K562 (cell line): Measurements from ENCODE around the gene CREB3L1. TPM values are rescaled to one million over a fixed set of nuclear protein-coding genes. Genes with fewer than 3 reads are reported as not detected.

Source experiments
- ATF1 ChIP-seq, 2 experiments: fragments of 450-650 bp in 1 of 2; IDR thresholded peaks; 2 replicates each; pipeline ENCODE4 v1.6.1; 2016; ENCODE audit warnings: missing compliant biosample characterization in 1 of 2, missing genetic modification characterization in 1 of 2
- ATF4 ChIP-seq: fragments of 450-650 bp; formaldehyde crosslinking; IDR thresholded peaks from 2 replicates; pipeline ENCODE4 v1.4.0; 2022; ENCODE audit warnings: mild to moderate bottlenecking, moderate library complexity
- BRD9 ChIP-seq: fragments of 450-650 bp; IDR thresholded peaks from 2 replicates; pipeline ENCODE4 v1.6.1; 2018; ENCODE audit warnings: low read depth; ENCODE audit not compliant: partially characterized antibody
- CREB1 ChIP-seq, 2 experiments: sonication (generic) in 1 of 2; formaldehyde crosslinking in 1 of 2; IDR thresholded peaks; 2 replicates each; pipeline versions ENCODE4 v1.6.1 to v1.8.0; 2012 to 2022; ENCODE audit warnings: inconsistent platforms in 1 of 2, mild to moderate bottlenecking in 1 of 2, missing genetic modification reagents in 1 of 2, moderate library complexity in 1 of 2
- E2F1 ChIP-seq: sonication (generic); formaldehyde crosslinking; IDR thresholded peaks from 2 replicates; pipeline ENCODE4 v1.8.1; 2023; ENCODE audit warnings: mild to moderate bottlenecking, missing genetic modification reagents, moderate library complexity
- FIP1L1 ChIP-seq: fragments of 200-400 bp; formaldehyde crosslinking; IDR thresholded peaks from 2 replicates; pipeline ENCODE4 v1.6.1; 2018; ENCODE audit warnings: mild to moderate bottlenecking, low read depth, low read length; ENCODE audit not compliant: poor library complexity, severe bottlenecking
- GTF2F1 ChIP-seq: IDR thresholded peaks from 2 replicates; pipeline ENCODE4 v1.6.1; 2011; ENCODE audit warnings: low read depth, low read length, improper control_type of control experiment
- ID3 ChIP-seq, 2 experiments: fragments of 250-450 bp in 1 of 2; fragments of 450-650 bp in 1 of 2; sonication (Bioruptor Pico) in 1 of 2; IDR thresholded peaks; 2 replicates each; pipeline versions ENCODE4 v1.6.1 to v1.8.0; 2016 to 2021; ENCODE audit warnings: mild to moderate bottlenecking in 2 of 2, moderate library complexity in 2 of 2, missing compliant biosample characterization in 1 of 2, missing genetic modification characterization in 1 of 2
- IFI16 ChIP-seq: fragments of 250-450 bp; sonication (Bioruptor Pico); IDR thresholded peaks from 2 replicates; pipeline ENCODE4 v2.1.2; 2022; ENCODE audit warnings: mild to moderate bottlenecking, inconsistent platforms
- IRF1 ChIP-seq: sonication (generic); formaldehyde crosslinking; IDR thresholded peaks from 2 replicates; pipeline ENCODE4 v1.8.0; 2022; ENCODE audit warnings: missing genetic modification reagents, mild to moderate bottlenecking, borderline replicate concordance
- MAZ ChIP-seq, 2 experiments: fragments of 450-650 bp in 1 of 2; sonication (generic) in 1 of 2; formaldehyde crosslinking; IDR thresholded peaks in 1 of 2; conservative IDR thresholded peaks in 1 of 2; 2 replicates each; pipeline versions ENCODE4 v1.4.0 to v1.5.0; 2020; ENCODE audit warnings: mild to moderate bottlenecking in 1 of 2, missing genetic modification reagents in 1 of 2
- MXI1 ChIP-seq: IDR thresholded peaks from 2 replicates; pipeline ENCODE4 v1.6.1; 2011; ENCODE audit warnings: low read depth, mild to moderate bottlenecking, improper control_type of control experiment, low read length
- NFATC3 ChIP-seq: fragments of 450-650 bp; IDR thresholded peaks from 2 replicates; pipeline ENCODE4 v1.6.1; 2017; ENCODE audit warnings: mild to moderate bottlenecking
- NFXL1 ChIP-seq: fragments of 450-650 bp; formaldehyde crosslinking; IDR thresholded peaks from 2 replicates; pipeline ENCODE4 v1.4.0; 2021; ENCODE audit warnings: mild to moderate bottlenecking
- SIX5 ChIP-seq, 2 experiments: IDR thresholded peaks; 2 replicates each; pipeline ENCODE4 v1.6.1; 2011; ENCODE audit warnings: low read length in 2 of 2, borderline replicate concordance in 1 of 2, low read depth in 1 of 2, mild to moderate bottlenecking in 1 of 2, moderate library complexity in 1 of 2; ENCODE audit not compliant: insufficient read depth in 1 of 2
- SNIP1 ChIP-seq: fragments of 450-650 bp; IDR thresholded peaks from 2 replicates; pipeline ENCODE4 v1.7.1; 2017; ENCODE audit warnings: low read depth, mild to moderate bottlenecking
- SRF ChIP-seq, 2 experiments: fragments of 250-450, 450-650 bp in 1 of 2; sonication (Bioruptor Pico) in 1 of 2; sonication (generic) in 1 of 2; formaldehyde crosslinking; IDR thresholded peaks; 2 replicates each; pipeline versions ENCODE4 v1.5.0 to v1.5.1; 2020 to 2022; ENCODE audit warnings: mild to moderate bottlenecking in 1 of 2, missing genetic modification reagents in 1 of 2
- XRCC3 ChIP-seq: fragments of 450-650 bp; IDR thresholded peaks from 2 replicates; pipeline ENCODE4 v1.6.1; 2017; ENCODE audit warnings: mild to moderate bottlenecking, moderate library complexity
- ZBTB17 ChIP-seq: fragments of 450-650 bp; formaldehyde crosslinking; IDR thresholded peaks from 2 replicates; pipeline ENCODE4 v1.4.0; 2020; ENCODE audit warnings: mild to moderate bottlenecking
- ZFPM2 ChIP-seq: fragments of 250-450 bp; sonication (Bioruptor Pico); IDR thresholded peaks from 2 replicates; pipeline ENCODE4 v1.5.1; 2022; ENCODE audit warnings: mild to moderate bottlenecking
- ZNF133 ChIP-seq: fragments of 250-450 bp; sonication (Bioruptor Pico); IDR thresholded peaks from 2 replicates; pipeline ENCODE4 v1.4.0; 2020; ENCODE audit warnings: mild to moderate bottlenecking
- ZNF146 ChIP-seq: IDR thresholded peaks from one replicate; pipeline ENCODE4 v1.6.1; 2018; ENCODE audit warnings: missing compliant biosample characterization; ENCODE audit not compliant: unreplicated experiment
- ZNF174 ChIP-seq: fragments of 250-450 bp; sonication (Bioruptor Pico); IDR thresholded peaks from 2 replicates; pipeline ENCODE4 v1.4.0; 2020; ENCODE audit warnings: mild to moderate bottlenecking
- ZNF184 ChIP-seq: sonication (generic); formaldehyde crosslinking; IDR thresholded peaks from 2 replicates; pipeline ENCODE4 v1.5.0; 2020; ENCODE audit warnings: missing genetic modification reagents
- ZNF212 ChIP-seq: fragments of 450-650 bp; formaldehyde crosslinking; IDR thresholded peaks from 2 replicates; pipeline ENCODE4 v1.4.0; 2020; ENCODE audit warnings: mild to moderate bottlenecking
- ZSCAN29 ChIP-seq: fragments of 450-650 bp; IDR thresholded peaks from 2 replicates; pipeline ENCODE4 v1.6.1; 2017
- polyA plus RNA-seq, 8 experiments: library from polyadenylated mRNA; depleted of rRNA in 4 of 8; stranded (reverse) in 5 of 8; unstranded in 3 of 8; fragments of >200 nt; fragmentation: Nextera tagmentation in 2 of 8; fragmentation: Illumina TruSeq in 1 of 8; extraction: Ambion mirVana in 2 of 8; extraction: Trizol in 1 of 8; gene quantifications; 2 replicates each; pipeline versions ENCODE4 v1.2.1 to v1.2.3, GENCODE V29; 2011 to 2014; ENCODE audit warnings: inconsistent platforms in 1 of 8, missing spikeins in 1 of 8
- total RNA-seq, 7 experiments: library from RNA; depleted of rRNA in 6 of 7; stranded (reverse); fragments of >200 nt in 6 of 7; fragmentation: Illumina TruSeq in 2 of 7; extraction: Trizol in 2 of 7; gene quantifications; 2 replicates each; pipeline versions ENCODE4 v1.2.1 to v1.2.3, GENCODE V29; 2011 to 2021; ENCODE audit warnings: low replicate concordance in 1 of 7

The CREB3L1 gene
- total and polyA plus RNA-seq, 9 of the 15 experiments (the other 6 are each of a cell fraction or from before 2014, with no cell fraction given): 1.2 to 27.6 (median 3.7) TPM

- TF ChIP-seq ID3 (CRISPR knock-in tag; IDR thresholded peaks at IDR 0.05): no peak
- TF ChIP-seq ID3 (tag; IDR thresholded peaks at IDR 0.05): no peak
- no peak for TF ChIP-seq SNIP1
- no peak for TF ChIP-seq NFATC3
- TF ChIP-seq CREB1 (IDR thresholded peaks at IDR 0.05): peak; percentile 50; the same call in 1 of the 2 replicates
- peak; percentile 72 for TF ChIP-seq CREB1 (CRISPR knock-in tag; IDR thresholded peaks at IDR 0.05)
- no peak for TF ChIP-seq ZNF174
- no peak for TF ChIP-seq GTF2F1
- no peak for TF ChIP-seq ZNF212 (CRISPR knock-in tag)
- no peak for TF ChIP-seq MXI1
- TF ChIP-seq ZNF184 (CRISPR knock-in tag): no peak
- no peak for TF ChIP-seq XRCC3
- TF ChIP-seq ATF4: no peak
- no peak for TF ChIP-seq ZNF146
- peak; percentile 67 to 83; a peak in 1 of 4 replicates for TF ChIP-seq MAZ (CRISPR knock-in tag; conservative IDR thresholded peaks at IDR 0.05 in 1 of 2, IDR thresholded peaks at IDR 0.05 in 1 of 2)
- TF ChIP-seq ZSCAN29: no peak
- TF ChIP-seq SRF (CRISPR knock-in tag; IDR thresholded peaks at IDR 0.05): no peak
- no peak for TF ChIP-seq ZNF133 (CRISPR knock-in tag)
- no peak for TF ChIP-seq SIX5 (IDR thresholded peaks at IDR 0.05; ENCODE audit: borderline replicate concordance in 1 of 2, insufficient read depth in 1 of 2, low read depth in 1 of 2, low read length in 2 of 2)
- no peak for TF ChIP-seq ZFPM2
- no peak for TF ChIP-seq E2F1 (CRISPR knock-in tag)
- no peak for TF ChIP-seq ATF1 (CRISPR knock-in tag; IDR thresholded peaks at IDR 0.05)
- TF ChIP-seq ATF1 (tag; IDR thresholded peaks at IDR 0.05): peak; percentile 80
- no peak for TF ChIP-seq IRF1 (CRISPR knock-in tag)
- peak; percentile 47 for TF ChIP-seq FIP1L1
- TF ChIP-seq ZBTB17: no peak
- no peak for TF ChIP-seq IFI16 (CRISPR knock-in tag)
- TF ChIP-seq NFXL1: no peak
- TF ChIP-seq BRD9: peak; percentile 37
These were observed 38.3 kb upstream of the CREB3L1 start (continued) for GRCh38 chr11:46238967-46239800.
